Fibroblast of lung (primary cell): ENCODE data around the gene CARS1. TPM values are rescaled to one million over a fixed set of nuclear protein-coding genes. Genes with fewer than 3 reads are reported as not detected.

Experiments used
- DNase-seq, 2 donors: peaks; one replicate each; pipeline versions ENCODE4 v3.0.0 to v3.0.0-alpha.2; 2010; ENCODE audit warnings: low read depth in 2 of 2
- H2AFZ ChIP-seq: 2 replicates; pipeline ENCODE4 v1.5.1; 2012; ENCODE audit warnings: low read length, control low read depth, inconsistent platforms
- H3K27ac ChIP-seq: 2 replicates; pipeline ENCODE4 v1.5.1; 2011; ENCODE audit warnings: low read length, control low read depth; ENCODE audit not compliant: insufficient read depth
- H3K27me3 ChIP-seq: 2 replicates; pipeline ENCODE4 v1.5.1; 2011; ENCODE audit warnings: mild to moderate bottlenecking, low read length; ENCODE audit not compliant: control insufficient read depth, insufficient read depth
- H3K36me3 ChIP-seq: 2 replicates; pipeline ENCODE4 v1.5.1; 2011; ENCODE audit warnings: low read length; ENCODE audit not compliant: control insufficient read depth, insufficient read depth
- H3K4me1 ChIP-seq: 2 replicates; pipeline ENCODE4 v1.5.1; 2011; ENCODE audit warnings: low read length; ENCODE audit not compliant: control insufficient read depth, insufficient read depth; ENCODE audit errors: extremely low read depth
- H3K4me2 ChIP-seq: 2 replicates; pipeline ENCODE4 v1.5.1; 2011; ENCODE audit warnings: low read length, control low read depth; ENCODE audit not compliant: insufficient read depth; ENCODE audit errors: extremely low read depth
- H3K4me3 ChIP-seq, 4 experiments: fragments of 200-600 bp in 1 of 4; sonication (generic) in 1 of 4; replicated peaks in 1 of 4; 2 replicates each; pipeline ENCODE4 v1.5.1; 2011 to 2016; ENCODE audit warnings: low read length in 4 of 4, low read depth in 3 of 4, mild to moderate bottlenecking in 3 of 4, control low read depth in 2 of 4, inconsistent platforms in 1 of 4, mixed read lengths in 1 of 4; ENCODE audit not compliant: insufficient read depth in 1 of 4; ENCODE audit errors: control extremely low read depth in 1 of 4
- H3K79me2 ChIP-seq: 2 replicates; pipeline ENCODE4 v1.5.1; 2012; ENCODE audit warnings: mild to moderate bottlenecking, low read length, inconsistent platforms; ENCODE audit not compliant: control insufficient read depth, insufficient read depth
- H3K9ac ChIP-seq: 2 replicates; pipeline ENCODE4 v1.5.1; 2011; ENCODE audit warnings: mild to moderate bottlenecking, low read length, control low read depth; ENCODE audit not compliant: insufficient read depth
- H3K9me3 ChIP-seq: 2 replicates; pipeline ENCODE4 v1.5.1; 2012; ENCODE audit warnings: low read depth, low read length; ENCODE audit not compliant: control insufficient read depth, insufficient read depth
- H4K20me1 ChIP-seq: 2 replicates; pipeline ENCODE4 v1.5.1; 2011; ENCODE audit warnings: low read length; ENCODE audit not compliant: control insufficient read depth, insufficient read depth; ENCODE audit errors: extremely low read depth
- EZH2 ChIP-seq: IDR thresholded peaks from 2 replicates; pipeline ENCODE4 v1.5.1; 2012; ENCODE audit warnings: low read length, control low read depth, mild to moderate bottlenecking; ENCODE audit errors: missing control alignments
- polyA plus RNA-seq, 2 donors: library from polyadenylated mRNA; depleted of rRNA in 1 of 2; stranded (reverse) in 1 of 2; unstranded in 1 of 2; fragments of >200 nt; gene quantifications; 2 replicates each; pipeline ENCODE4 v1.2.1, GENCODE V29; 2011 to 2012; ENCODE audit warnings: missing spikeins in 1 of 2
- total RNA-seq: library from RNA; depleted of rRNA; stranded (reverse); fragments of >200 nt; gene quantifications from 2 replicates; pipeline ENCODE4 v1.2.1, GENCODE V29; 2014
- TF ChIP-seq, protein P1 (sequence below), 2 donors: IDR thresholded peaks in 1 of 2; conservative IDR thresholded peaks in 1 of 2; 1 replicate in 1 of 2; 2 replicates in 1 of 2; pipeline ENCODE4 v1.5.1; 2011 to 2012; ENCODE audit warnings: low read length in 2 of 2, control low read depth in 1 of 2, inconsistent platforms in 1 of 2, low read depth in 1 of 2, mild to moderate bottlenecking in 1 of 2

Gene CARS1
- total and polyA plus RNA-seq, 2 donors (not counting 1 experiment from before 2014, with no cell fraction given) = 67.5 to 149 TPM

DNA sequence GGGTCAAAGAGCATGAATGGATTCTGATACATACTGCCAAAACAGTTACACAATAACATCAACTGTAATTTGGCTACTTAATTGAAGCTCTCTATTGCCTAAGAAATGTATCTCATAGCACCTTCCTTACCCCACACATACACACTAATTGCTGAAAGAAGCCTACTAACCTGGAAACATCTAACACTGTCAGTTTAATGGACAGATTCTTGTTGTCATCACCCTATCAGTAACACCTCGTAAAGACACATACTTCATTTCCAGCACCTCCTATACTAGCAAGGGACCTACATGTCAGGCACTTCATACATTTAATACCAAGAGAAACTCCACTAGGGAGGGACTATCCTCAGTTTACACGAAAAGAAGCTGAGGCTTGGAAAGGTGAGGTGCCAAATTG lies 75.0 kb downstream of the CARS1 start:
- Histone ChIP-seq H3K36me3 (no peaks in the 10 kb centered on the region), H3K4me3 (no peak overlapping the region), H3K9ac (no peak overlapping the region), H3K27me3 (no peaks in the 10 kb centered on the region), H4K20me1 (no peaks in the 10 kb centered on the region), H3K4me2 (no peak overlapping the region), H3K4me1 (peaks cover 4% of the 10 kb centered on the region), H3K27ac (peak overlapping the region; percentile 11), H3K9me3 (no peaks in the 10 kb centered on the region), H2AFZ (no peak overlapping the region), H3K79me2 (peaks cover 82% of the 10 kb centered on the region)
- TF ChIP-seq EZH2 = no peak
- TF ChIP-seq, protein P1, sequence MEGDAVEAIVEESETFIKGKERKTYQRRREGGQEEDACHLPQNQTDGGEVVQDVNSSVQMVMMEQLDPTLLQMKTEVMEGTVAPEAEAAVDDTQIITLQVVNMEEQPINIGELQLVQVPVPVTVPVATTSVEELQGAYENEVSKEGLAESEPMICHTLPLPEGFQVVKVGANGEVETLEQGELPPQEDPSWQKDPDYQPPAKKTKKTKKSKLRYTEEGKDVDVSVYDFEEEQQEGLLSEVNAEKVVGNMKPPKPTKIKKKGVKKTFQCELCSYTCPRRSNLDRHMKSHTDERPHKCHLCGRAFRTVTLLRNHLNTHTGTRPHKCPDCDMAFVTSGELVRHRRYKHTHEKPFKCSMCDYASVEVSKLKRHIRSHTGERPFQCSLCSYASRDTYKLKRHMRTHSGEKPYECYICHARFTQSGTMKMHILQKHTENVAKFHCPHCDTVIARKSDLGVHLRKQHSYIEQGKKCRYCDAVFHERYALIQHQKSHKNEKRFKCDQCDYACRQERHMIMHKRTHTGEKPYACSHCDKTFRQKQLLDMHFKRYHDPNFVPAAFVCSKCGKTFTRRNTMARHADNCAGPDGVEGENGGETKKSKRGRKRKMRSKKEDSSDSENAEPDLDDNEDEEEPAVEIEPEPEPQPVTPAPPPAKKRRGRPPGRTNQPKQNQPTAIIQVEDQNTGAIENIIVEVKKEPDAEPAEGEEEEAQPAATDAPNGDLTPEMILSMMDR (conservative IDR thresholded peaks at IDR 0.05 in 1 of 2, IDR thresholded peaks at IDR 0.05 in 1 of 2; ENCODE audit: low read depth in 1 of 2, low read length in 2 of 2) = no peak
- DNase-seq = peak in 1 of 2 donors; percentile 21

DNA sequence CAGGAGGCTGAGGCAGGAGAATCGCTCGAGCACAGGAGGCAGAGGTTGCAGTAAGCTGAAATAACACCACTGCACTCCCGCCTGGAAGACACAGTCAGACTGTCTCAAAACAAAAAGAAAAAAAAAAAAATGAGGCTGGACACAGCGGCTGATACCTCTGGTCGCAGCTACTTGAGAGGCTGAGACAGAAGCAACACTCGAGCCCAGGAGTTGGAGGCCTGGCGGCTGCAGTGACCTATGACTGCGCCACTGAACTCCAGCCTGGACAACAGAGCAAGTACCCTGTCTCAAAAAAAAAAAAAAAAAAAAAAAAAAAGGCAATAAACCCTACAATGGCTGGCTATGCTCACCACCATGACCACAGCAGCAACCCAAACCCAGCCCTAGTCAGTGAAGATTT lies 76.1 kb downstream of the CARS1 start:
- Histone ChIP-seq H3K36me3 (peaks cover 2% of the 10 kb centered on the region), H2AFZ (no peak overlapping the region), H3K27me3 (no peaks in the 10 kb centered on the region), H3K4me2 (no peak overlapping the region), H3K9ac (no peak overlapping the region), H3K4me1 (peaks cover 4% of the 10 kb centered on the region), H3K27ac (no peak overlapping the region), H3K9me3 (no peaks in the 10 kb centered on the region), H3K4me3 (no peak overlapping the region), H3K79me2 (peaks cover 77% of the 10 kb centered on the region), H4K20me1 (no peaks in the 10 kb centered on the region)
- no peak for DNase-seq
- TF ChIP-seq, protein P1 (conservative IDR thresholded peaks at IDR 0.05 in 1 of 2, IDR thresholded peaks at IDR 0.05 in 1 of 2; ENCODE audit: low read depth in 1 of 2, low read length in 2 of 2) = no peak
- TF ChIP-seq EZH2 = no peak

DNA sequence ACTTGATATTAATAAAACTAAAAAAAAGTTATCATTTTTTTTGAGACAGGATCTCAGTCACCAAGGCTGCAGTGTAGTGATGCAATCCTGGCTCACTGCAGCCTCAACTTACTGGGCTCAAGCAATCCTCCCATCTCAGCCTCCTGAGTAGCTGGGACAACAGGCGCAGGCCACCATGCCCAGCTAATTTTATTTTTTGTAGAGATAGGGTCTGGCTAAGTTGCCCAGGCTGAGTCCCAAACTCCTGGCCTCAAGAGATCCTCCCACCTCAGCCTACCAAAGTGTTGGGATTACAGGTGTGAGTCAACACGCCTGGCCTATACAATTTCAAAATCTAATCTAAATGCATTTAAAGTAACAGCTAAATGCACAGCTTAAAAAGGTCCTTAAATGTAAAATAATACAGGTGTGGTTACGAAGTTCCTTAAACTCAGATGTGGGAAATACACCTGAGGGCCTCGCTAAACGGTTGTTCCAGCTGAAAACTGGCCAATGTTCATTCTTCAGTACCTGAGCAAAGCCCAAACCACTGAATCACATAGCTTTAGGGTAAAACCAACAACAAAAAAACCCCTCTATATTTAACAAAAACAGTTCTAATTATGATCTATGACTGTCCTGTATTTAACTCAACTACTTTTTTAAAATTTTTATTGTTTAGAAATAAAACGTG lies 76.9 kb downstream of the CARS1 start:
- H2AFZ ChIP-seq = no peak overlapping the region
- H4K20me1 ChIP-seq = no peaks in the 10 kb centered on the region
- H3K9me3 ChIP-seq = no peaks in the 10 kb centered on the region
- no peak overlapping the region for H3K27ac ChIP-seq
- no peak overlapping the region for H3K9ac ChIP-seq
- peaks cover 69% of the 10 kb centered on the region for H3K79me2 ChIP-seq
- H3K4me1 ChIP-seq = peaks cover 4% of the 10 kb centered on the region
- H3K27me3 ChIP-seq = no peaks in the 10 kb centered on the region
- TF ChIP-seq, protein P1 (conservative IDR thresholded peaks at IDR 0.05 in 1 of 2, IDR thresholded peaks at IDR 0.05 in 1 of 2; ENCODE audit: low read depth in 1 of 2, low read length in 2 of 2) = no peak
- TF ChIP-seq EZH2 = no peak
- DNase-seq = no peak
- no peak overlapping the region for H3K4me2 ChIP-seq
- peaks cover 2% of the 10 kb centered on the region for H3K36me3 ChIP-seq
- H3K4me3 ChIP-seq = no peak overlapping the region
